GM19438 (cell line): ENCODE measurements around the gene TMEM61.

Source experiments
- ATAC-seq: cut with Tn5 transposase; IDR thresholded peaks from one replicate; pipeline ENCODE4 v1.9.1; 2021; ENCODE audit warnings: low read depth; ENCODE audit not compliant: unreplicated experiment

The TMEM61 gene

GRCh38 chr1:54984131-54984842 is 3.9 kb downstream of the TMEM61 start:
- no peak for ATAC-seq

GRCh38 chr1:54985556-54985955 is 5.1 kb downstream of the TMEM61 start:
- ATAC-seq, result no peak

GRCh38 chr1:54986025-54986424 is 5.6 kb downstream of the TMEM61 start:
- no peak for ATAC-seq

- ATAC-seq, result no peak
Measured at GRCh38 chr1:54986533-54986932, 6.1 kb downstream of the TMEM61 start.

GRCh38 chr1:54987427-54987826 is 7.0 kb downstream of the TMEM61 start:
- ATAC-seq, result no peak

GRCh38 chr1:54987919-54988705 is 7.7 kb downstream of the TMEM61 start:
- no peak for ATAC-seq

GRCh38 chr1:54988975-54989374 is 8.5 kb downstream of the TMEM61 start:
- ATAC-seq, result no peak

- no peak for ATAC-seq
Measured at GRCh38 chr1:54989473-54989872, 9.0 kb downstream of the TMEM61 start.

- no peak for ATAC-seq
Measured at GRCh38 chr1:54989968-54990810, 9.8 kb downstream of the TMEM61 start.

- no peak for ATAC-seq
Measured at GRCh38 chr1:54990916-54991315, 10.5 kb downstream of the TMEM61 start.

GRCh38 chr1:54991939-54992338 is 11.5 kb downstream of the TMEM61 start:
- no peak for ATAC-seq

- no peak for ATAC-seq
Measured at GRCh38 chr1:54993140-54993539, 12.7 kb downstream of the TMEM61 start.

GRCh38 chr1:54994355-54994990 is 14.0 kb downstream of the TMEM61 start:
- ATAC-seq, result no peak

- no peak for ATAC-seq
Measured at GRCh38 chr1:54995013-54995760, 14.8 kb downstream of the TMEM61 start.

- ATAC-seq, result no peak
Measured at GRCh38 chr1:54995835-54996234, 15.4 kb downstream of the TMEM61 start.

GRCh38 chr1:54996359-54996868 is 16.0 kb downstream of the TMEM61 start:
- ATAC-seq, result no peak

- no peak for ATAC-seq
Measured at GRCh38 chr1:54996869-54997710, 16.7 kb downstream of the TMEM61 start.

- ATAC-seq, result no peak
Measured at GRCh38 chr1:54997711-54997986, 17.2 kb downstream of the TMEM61 start.

- ATAC-seq, result no peak
Measured at GRCh38 chr1:54998100-54998499, 17.7 kb downstream of the TMEM61 start.
